HG02840 (cell line): ENCODE results near the gene MLXIP.
"Not testable (repeated sequence)": the region's sequence is repeated elsewhere in the genome, so short reads cannot be mapped to it uniquely, and the experiment has no call there.

Source experiments
- ATAC-seq: cut with Tn5 transposase; IDR thresholded peaks from one replicate; pipeline ENCODE4 v1.9.1; 2021; ENCODE audit warnings: mild to moderate bottlenecking, moderate library complexity, moderate number of reproducible peaks; ENCODE audit not compliant: unreplicated experiment, low FRiP score

The MLXIP gene, protein sequence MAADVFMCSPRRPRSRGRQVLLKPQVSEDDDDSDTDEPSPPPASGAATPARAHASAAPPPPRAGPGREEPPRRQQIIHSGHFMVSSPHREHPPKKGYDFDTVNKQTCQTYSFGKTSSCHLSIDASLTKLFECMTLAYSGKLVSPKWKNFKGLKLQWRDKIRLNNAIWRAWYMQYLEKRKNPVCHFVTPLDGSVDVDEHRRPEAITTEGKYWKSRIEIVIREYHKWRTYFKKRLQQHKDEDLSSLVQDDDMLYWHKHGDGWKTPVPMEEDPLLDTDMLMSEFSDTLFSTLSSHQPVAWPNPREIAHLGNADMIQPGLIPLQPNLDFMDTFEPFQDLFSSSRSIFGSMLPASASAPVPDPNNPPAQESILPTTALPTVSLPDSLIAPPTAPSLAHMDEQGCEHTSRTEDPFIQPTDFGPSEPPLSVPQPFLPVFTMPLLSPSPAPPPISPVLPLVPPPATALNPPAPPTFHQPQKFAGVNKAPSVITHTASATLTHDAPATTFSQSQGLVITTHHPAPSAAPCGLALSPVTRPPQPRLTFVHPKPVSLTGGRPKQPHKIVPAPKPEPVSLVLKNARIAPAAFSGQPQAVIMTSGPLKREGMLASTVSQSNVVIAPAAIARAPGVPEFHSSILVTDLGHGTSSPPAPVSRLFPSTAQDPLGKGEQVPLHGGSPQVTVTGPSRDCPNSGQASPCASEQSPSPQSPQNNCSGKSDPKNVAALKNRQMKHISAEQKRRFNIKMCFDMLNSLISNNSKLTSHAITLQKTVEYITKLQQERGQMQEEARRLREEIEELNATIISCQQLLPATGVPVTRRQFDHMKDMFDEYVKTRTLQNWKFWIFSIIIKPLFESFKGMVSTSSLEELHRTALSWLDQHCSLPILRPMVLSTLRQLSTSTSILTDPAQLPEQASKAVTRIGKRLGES

DNA sequence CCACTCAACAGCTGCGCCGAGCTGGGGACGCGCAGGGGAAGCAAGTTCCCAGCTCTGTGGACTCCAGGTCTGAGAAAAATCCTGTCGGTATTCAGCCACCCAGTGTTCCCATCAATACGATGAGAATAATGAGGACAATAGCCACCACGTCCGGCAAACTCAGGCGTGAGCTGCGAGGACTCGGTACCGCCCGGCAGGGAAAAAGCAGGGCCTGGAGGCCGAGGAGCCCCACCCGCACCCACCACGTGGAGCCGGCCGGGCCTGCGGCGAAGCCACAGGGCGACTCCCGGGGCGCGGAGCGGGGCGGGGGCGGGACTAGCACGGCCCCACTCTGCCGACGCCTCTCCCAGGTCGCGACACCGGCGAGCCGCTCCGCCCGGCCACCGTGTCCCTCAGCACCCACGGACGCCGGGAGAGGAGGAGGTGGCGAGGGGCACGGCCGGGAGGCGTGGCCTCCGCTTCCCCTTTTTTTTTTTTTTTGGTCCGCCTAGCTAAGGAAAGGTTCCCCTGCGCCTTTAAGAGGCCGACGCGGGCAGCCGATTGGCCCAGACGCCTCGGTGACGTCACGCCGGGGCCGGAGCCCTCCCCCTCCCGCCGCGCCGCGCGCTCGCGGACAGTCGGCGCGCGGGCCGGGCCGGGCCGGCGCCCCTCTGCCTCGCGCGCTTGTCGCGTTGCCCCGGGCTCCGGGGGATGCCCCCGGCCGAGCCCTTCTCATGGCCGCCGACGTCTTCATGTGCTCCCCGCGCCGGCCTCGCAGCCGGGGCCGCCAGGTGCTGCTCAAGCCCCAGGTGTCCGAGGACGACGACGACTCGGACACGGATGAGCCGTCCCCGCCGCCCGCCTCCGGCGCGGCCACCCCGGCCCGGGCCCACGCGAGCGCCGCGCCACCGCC is at the start of gene MLXIP:
TSS of gene MLXIP (plus strand) at position 616 of the 892 bp plus-strand sequence. CDS start at position 714, 98 bp downstream.
- peak; percentile 66 for ATAC-seq

DNA sequence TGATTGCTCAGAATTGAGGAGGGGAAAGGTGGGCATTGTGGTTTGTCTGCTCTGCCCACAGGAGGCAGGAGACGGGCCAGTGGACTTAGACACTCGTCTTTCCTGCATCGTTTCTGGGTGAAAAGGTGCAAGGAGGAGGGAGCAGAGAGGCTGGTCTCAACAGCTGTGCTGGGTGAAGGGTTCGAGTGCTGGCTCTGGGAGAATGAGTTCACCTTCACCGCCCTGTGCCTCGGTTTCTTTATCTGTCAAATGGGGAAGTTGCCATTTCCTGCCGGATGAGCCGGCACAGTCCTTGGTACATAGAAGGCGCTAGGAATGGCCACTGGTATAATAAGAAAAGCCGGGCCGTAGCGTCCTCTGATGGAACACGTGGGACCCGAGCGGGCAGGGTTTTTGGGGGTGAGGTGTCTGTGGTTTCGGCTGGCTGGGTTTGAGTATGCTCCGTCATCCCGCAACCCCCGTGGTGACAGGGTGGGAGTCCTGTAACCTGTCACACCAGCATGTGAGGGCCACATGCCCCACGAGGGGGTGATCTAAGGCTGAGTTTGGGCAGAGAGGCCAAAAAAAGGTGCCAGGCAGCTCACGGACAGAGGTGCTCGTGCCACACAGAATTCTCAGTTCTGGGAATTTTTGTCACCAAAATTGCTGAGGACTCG is 49.5 kb upstream of the MLXIP start:
- no peak for ATAC-seq

DNA sequence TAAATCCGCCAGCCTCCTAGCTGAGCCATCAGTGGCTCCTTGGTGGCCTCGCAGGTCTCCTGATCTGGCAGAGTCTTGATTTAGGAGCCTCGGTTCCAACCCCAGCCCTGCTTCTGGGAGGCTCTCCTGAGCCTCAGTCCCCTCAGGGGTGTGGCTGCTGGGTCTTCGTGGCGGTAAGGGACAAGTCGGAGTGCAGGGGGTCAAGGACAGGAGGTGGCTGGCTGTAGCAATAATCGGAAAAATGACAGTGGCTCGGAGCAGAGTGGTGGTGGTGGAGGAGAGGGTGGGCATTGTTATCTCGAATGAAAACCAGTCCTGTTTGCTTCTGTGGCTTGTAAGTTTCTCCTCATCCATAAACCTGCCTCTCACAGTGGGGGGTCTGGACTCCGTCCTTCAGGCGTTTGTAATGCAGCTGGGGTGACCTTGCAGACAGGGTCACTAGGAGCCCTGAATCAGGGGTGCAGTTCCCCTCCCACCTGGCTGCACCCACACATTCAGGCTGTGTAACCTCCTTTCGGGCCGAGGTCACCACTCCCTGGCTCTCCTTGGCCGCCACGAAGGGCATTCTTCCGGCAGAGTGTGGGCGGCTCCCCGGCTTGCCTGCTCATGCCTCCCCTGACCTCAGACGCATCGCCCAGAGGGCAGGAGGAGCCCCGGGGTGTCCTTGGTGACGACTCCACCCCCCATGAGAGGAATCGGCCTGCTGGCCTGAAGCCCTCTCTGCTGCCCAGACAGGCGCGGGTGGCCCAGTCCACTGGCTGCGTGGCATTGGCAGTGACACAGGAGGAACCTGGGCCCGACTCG is 48.7 kb upstream of the MLXIP start:
- no peak for ATAC-seq

DNA sequence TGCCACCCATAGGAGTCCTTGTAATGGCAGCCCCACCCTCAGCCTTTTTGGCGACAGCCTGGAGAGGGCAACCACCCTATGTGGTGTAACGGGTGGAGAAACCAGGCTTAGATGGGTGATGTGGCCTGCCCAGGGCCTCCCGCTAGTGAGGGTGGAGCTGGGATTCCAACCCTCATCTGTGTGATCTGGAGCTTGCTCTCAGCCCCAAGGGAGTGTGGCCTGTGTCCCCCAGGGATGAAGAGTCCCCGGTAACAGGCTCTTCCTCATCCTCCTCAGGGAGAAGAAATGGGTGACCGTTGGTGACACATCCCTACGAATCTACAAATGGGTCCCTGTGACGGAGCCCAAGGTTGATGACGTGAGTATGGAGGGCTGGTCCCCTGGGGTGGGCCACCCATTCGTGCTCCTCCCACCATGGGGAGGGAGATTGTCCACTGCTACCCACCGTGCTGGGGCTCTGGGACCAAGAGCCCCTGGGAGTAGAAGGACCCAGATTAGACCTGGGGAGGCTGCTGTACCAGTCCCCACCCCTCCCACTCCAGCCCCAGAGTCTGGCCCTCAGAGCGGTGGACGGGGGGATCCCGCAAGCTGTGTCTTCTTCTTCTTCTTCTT is 48.0 kb upstream of the MLXIP start:
- ATAC-seq, result no peak

DNA sequence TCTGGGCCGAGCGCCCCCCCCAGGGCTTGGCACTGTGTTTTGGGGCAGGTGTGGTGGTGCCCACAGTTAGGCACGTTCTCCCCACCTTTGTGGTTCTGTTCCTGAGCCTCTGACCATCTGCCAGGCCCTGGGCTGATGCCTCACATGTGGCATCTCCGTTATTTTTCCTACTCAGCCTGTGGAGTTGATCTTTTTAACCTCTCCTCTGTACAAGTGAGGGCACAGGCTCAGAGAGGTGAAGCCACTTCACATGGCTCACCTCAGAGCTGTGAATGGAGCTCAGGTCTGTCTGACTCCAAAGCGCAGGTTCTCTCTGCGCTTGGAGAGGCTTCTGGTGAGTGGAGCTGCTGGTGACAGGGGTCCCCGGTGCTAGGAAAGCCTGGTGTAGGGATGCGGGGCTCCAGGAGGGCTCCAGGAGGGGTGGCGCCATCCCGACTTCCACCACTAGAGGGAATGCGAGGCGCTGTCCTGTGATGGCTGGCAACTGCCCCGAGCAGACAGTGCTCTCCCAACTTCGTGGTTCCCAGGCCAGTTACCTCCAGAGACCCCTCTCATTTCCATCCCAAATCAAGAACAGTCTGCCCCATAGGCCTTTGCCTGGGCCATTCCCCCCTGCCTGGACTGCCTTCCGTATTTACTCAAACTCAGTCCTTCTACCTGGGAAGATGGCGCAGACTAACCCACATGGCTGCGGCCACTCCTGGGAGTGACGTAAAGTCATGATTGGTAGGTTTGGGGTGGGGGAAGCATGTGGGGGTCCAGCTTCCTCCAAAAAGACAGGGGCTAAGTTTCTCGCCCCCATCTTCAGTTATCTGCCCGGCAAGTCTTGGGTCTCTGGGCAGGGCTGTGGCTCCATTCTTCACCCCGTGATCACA is 47.0 kb upstream of the MLXIP start:
- ATAC-seq, result no peak

DNA sequence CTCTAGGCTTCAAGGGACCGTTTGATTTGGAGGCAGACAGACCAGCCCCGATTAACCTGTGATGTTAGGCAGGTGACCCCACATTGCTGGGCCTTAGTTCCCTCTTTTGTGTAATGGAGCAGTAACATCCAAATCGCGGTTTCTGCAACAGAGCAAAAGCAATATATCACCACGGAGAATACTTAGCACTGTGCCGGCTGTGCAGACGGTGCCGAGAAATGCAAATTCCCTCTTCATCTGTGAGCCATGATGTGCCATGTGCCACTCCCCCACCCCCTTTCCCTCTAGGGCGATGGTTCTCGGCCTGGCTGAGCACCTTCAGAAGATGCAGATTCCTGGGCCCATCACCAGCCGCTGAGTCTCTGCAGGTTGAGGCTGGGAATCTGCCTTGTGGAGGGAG is 46.0 kb upstream of the MLXIP start:
- ATAC-seq, result no peak

DNA sequence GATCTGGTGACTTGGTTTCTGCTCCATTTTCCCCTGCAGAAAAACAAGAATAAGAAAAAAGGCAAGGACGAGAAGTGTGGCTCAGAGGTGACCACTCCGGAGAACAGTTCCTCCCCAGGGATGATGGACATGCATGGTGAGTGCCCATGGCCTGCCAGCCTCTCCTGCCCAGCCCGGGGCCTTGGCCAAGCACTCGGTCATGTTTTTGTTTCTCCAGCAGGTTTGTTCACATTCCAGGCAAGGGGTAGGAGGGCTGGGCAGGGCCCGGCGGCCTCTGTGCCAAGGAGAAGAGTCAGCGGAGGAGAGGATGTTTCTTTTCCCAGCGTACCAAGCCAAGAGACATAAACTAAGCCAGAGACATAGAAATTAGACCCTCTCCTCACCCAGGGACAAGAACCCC is 43.3 kb upstream of the MLXIP start:
- no peak for ATAC-seq

DNA sequence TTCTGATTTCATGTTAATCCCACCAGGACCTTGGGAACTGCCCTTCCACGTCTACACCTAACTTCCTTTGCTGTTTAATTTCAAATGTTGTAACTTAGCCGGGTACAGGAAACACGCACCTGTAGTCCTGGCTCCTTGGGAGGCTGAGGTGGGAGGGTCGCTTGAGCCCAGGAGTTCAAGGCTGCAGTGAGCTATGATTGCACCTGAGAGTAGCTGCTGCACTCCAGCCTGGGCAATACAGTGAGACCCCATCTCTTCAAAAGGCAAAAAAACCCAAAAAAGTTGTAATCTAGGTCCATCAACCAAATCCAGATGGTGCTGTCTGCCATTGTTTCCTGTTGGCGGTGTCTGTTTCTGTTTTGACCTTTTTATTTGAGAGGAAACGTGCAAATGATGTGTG is 42.4 kb upstream of the MLXIP start:
- ATAC-seq, result no peak

DNA sequence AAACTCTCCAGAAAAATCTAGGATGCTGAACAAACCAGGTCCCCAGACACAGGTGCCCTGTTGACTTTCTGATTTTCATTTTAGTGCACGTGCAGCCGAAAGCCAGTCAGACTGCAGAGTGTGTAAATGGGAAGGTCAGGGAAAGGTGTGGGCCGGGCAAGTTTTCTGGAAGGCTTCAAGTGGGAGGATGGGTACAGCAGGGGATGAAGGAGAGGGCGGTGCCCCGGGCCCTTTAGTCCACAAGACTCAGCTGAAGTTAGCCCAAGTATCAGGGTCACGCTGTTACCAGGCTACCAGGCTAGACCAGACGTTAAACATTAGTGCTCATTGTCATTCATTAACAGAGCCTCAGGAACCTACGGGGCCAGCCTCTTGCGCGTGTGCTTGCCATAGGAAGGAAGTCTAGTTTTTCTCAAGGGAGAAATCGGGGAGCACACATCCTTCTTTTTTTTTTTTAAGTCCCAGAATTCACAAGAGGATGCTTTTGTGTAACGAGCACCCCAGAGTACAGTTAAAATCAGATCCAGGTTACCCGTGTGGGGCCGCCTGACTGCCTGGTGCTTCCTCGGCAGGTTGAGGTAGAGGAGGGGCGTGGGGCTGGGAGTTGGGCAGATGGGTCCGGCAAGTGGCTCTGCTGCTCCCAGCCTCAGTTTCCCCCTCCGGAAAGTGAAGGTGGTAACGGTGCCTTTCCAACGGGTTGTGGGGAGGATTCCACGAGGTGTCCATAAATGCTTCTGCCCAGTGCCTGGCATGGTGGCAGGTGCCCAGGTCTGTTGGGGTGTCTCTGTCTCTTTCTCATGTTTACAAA is 37.8 kb upstream of the MLXIP start:
- ATAC-seq, result no peak

DNA sequence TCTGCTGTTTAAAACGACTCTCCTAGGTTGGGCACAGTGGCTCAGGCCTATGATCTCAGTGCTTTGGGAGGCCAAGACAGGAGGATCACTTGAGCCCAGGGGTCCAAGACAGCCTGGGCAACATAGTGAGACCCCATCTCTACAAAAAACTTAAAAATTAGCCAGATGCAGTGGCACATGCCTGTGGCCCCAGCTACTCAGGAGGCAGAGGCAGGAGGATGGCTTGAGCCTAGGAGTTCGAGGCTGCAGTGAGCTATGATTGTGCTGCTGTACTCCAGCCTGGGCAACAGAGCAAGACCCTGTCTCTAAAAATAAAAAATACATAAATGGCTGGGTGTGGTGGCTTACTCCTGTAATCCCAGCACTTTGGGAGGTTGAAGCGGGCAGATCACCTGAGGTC is 37.1 kb upstream of the MLXIP start:
- ATAC-seq, result not testable (repeated sequence)

DNA sequence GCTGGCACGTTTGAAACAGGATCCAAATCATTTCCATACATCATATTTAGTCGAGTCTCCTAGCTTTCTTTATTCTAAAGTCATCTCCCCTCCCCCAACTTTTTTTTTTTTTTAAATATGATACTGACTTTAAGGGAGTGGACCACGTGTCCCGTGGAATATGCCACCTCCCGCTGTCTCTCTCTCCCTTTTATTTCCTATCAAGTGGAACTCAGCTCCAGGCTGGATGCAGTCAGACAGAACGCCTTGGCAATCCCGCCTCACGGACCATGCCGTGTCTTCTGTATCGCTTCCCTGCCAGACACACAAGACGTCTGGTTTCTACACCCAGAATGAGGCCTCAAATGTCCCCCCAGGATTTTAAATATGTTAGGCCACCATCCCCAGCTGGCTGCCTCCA is 35.6 kb upstream of the MLXIP start:
- ATAC-seq, result no peak

DNA sequence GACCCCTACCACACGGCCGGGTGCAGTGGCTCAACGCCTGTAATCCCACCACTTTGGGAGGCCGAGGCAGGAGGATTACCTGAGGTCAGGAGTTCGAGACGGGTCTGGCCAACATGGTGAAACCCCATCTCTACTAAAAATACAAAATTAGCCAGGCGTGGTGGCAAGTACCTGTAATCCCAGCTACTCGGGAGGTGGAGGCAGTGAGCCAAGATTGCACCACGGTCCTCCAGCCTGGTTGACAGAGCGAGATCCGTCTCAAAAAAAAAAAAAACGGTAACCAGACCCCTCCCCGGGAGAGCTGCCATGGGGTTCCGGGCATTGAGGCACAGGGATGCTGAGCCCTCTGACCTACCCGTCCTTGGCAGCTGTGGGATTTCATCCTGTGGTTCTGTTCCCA is 35.1 kb upstream of the MLXIP start:
- no peak for ATAC-seq

DNA sequence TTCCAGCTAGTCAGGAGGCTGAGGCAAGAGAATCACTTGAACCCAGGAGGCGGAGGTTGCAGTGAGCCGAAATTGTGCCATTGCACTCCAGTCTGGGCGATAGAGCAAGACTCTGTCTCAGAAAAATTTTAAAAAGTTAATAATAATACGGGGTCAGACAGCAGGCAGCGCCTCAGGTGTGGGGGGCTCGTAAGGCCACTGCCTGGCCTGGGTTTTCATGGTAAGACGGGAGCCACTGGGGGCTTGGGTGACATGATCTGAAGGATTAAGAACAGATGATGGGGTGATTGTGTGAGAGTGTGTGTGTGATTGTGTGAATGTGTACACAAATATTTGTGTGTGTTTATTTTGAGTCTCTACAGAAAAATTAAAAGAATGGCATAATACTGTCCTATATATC is 33.3 kb upstream of the MLXIP start:
- ATAC-seq, result no peak

DNA sequence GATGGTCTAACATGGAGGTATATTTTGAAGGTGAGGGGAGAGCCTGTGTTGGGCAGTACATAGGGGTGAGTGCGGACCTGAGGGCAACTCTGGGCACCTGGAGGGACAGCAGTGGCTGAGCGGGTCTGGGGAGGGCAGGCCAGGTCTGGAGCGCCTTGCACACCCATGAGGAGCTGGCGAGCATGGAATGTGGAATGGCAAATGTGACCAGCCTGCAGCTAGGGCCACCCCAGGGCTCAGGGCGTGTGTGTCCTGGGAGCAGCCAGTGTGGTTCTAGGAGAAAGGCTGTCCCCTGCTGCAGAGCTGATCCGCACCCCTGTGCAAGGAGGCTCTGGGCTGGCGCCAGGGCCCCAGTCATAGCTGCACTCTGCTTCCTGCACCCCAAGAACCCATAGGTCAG is 32.4 kb upstream of the MLXIP start:
- ATAC-seq, result no peak

DNA sequence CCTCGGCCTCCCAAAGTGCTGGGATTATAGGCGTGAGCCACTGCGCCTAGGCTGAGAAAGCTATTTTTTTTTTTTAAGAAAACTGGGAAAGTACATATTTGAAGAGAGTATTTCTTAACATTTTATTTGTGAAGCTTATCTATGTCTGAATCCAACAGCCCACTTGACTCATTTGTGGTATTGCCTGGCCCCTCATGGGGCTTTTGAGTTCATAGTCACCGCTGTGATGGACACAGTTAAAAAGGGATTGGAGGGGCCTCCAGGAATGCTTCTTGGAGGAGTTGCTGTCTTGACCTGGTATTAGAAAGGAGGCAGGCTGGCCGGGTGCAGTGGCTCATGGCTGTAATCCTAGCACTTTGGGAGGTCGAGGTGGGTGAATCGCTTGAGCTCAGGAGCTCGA is 30.4 kb upstream of the MLXIP start:
- ATAC-seq, result no peak

DNA sequence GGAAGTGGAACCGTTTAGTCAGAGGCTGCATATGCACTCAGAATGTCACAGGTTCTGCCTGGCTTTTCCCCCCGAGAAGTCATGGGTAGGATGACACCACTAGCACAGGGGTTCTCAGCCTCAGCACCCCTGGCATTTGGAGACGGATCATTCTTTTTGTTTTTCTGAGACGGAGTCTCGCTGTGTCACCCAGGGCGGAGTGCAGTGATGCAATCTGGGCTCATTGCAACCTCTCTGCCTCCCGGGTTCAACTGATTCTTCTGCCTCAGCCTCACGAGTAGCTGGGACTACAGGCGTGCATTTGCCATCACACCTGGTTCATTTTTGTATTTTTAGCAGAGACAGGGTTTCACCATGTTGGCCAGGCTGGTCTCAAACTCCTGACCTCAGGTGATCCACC is 28.7 kb upstream of the MLXIP start:
- no peak for ATAC-seq

DNA sequence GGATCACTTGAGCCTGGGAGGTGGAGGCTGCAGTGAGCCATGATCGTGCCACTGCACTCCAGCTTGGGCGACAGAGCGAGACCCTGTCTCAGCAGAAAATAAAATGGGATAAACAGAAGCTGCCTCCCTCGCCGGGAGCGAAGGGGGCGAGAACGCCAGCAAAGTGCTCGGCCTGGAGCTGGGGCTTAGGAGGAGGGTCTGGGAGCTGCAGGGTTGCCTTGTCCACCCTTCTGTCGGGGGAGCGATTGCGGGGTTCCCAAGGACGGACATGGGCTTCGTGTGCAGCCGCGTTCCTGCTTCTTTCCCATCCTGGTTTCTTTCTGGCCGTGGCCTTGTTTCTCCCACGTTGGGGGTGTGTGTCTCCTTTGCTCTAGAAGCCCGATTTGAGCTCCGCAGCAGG is 27.9 kb upstream of the MLXIP start:
- ATAC-seq, result no peak
